Measurements from ENCODE around the gene FOXE3. TPM values are rescaled to one million over a fixed set of nuclear protein-coding genes. Genes with fewer than 3 reads are reported as not detected.

FOXE3 gene
- total RNA-seq, 1 donor from 2014 or later, result 0.35 TPM

- Mint-ChIP-seq H3K27ac (ENCODE audit: unreplicated experiment) (peak overlapping the region; percentile 10), H3K27me3 (ENCODE audit: low read depth) (peaks cover 70% of the 10 kb centered on the region), H3K36me3 (ENCODE audit: low read depth) (peaks cover 11% of the 10 kb centered on the region), H3K4me1 (peaks cover 48% of the 10 kb centered on the region), H3K4me3 (peak overlapping the region; percentile 98), H3K9me3 (no peaks in the 10 kb centered on the region)
- no peak for DNase-seq (ENCODE audit: low read depth, low spot score)
- no peak for TF ChIP-seq CTCF (conservative IDR thresholded peaks at IDR 0.05)
Measured at GRCh38 chr1:47434051-47434842, 18.2 kb downstream of the FOXE3 start.

GRCh38 chr1:47435506-47436303 is 19.6 kb downstream of the FOXE3 start:
- TF ChIP-seq CTCF (conservative IDR thresholded peaks at IDR 0.05), result no peak
- H3K9me3 Mint-ChIP-seq, result no peaks in the 10 kb centered on the region
- no peak overlapping the region for H3K27ac Mint-ChIP-seq (ENCODE audit: unreplicated experiment)
- DNase-seq (ENCODE audit: low read depth, low spot score), result no peak
- peak overlapping the region; percentile 98 for H3K4me3 Mint-ChIP-seq
- peaks cover 67% of the 10 kb centered on the region for H3K27me3 Mint-ChIP-seq (ENCODE audit: low read depth)
- H3K36me3 Mint-ChIP-seq (ENCODE audit: low read depth), result peaks cover 11% of the 10 kb centered on the region
- peaks cover 48% of the 10 kb centered on the region for H3K4me1 Mint-ChIP-seq

- peaks cover 48% of the 10 kb centered on the region for H3K4me1 Mint-ChIP-seq
- H3K27me3 Mint-ChIP-seq (ENCODE audit: low read depth), result peaks cover 59% of the 10 kb centered on the region
- peak; percentile 81 for DNase-seq (ENCODE audit: low read depth, low spot score)
- H3K36me3 Mint-ChIP-seq (ENCODE audit: low read depth), result peaks cover 9% of the 10 kb centered on the region
- peak overlapping the region; percentile 98 for H3K4me3 Mint-ChIP-seq
- TF ChIP-seq CTCF (conservative IDR thresholded peaks at IDR 0.05), result peak; percentile 89
- no peaks in the 10 kb centered on the region for H3K9me3 Mint-ChIP-seq
- H3K27ac Mint-ChIP-seq (ENCODE audit: unreplicated experiment), result peak overlapping the region; percentile 57
Measured at GRCh38 chr1:47436304-47436978, 20.4 kb downstream of the FOXE3 start.

- no peak for TF ChIP-seq CTCF (conservative IDR thresholded peaks at IDR 0.05)
- Mint-ChIP-seq H3K36me3 (ENCODE audit: low read depth) (peaks cover 9% of the 10 kb centered on the region), H3K9me3 (no peaks in the 10 kb centered on the region), H3K27me3 (ENCODE audit: low read depth) (peaks cover 53% of the 10 kb centered on the region), H3K4me1 (peaks cover 44% of the 10 kb centered on the region), H3K4me3 (peak overlapping the region; percentile 98), H3K27ac (ENCODE audit: unreplicated experiment) (peak overlapping the region; percentile 57)
- DNase-seq (ENCODE audit: low read depth, low spot score), result no peak
Measured at GRCh38 chr1:47436979-47437446, 20.9 kb downstream of the FOXE3 start.

- peak; percentile 95 for DNase-seq (ENCODE audit: low read depth, low spot score)
- Mint-ChIP-seq H3K27ac (ENCODE audit: unreplicated experiment) (peak within 1 kb of the TSS; percentile 57), H3K4me3 (peak within 1 kb of the TSS; percentile 98), H3K9me3 (no peaks in the 10 kb centered on the region), H3K4me1 (peaks cover 38% of the 10 kb centered on the region), H3K36me3 (ENCODE audit: low read depth) (peaks cover 5% of the 10 kb centered on the region), H3K27me3 (ENCODE audit: low read depth) (peaks cover 48% of the 10 kb centered on the region)
- peak; percentile 99 for TF ChIP-seq CTCF (conservative IDR thresholded peaks at IDR 0.05)
Measured at GRCh38 chr1:47437447-47438164, 21.5 kb downstream of the FOXE3 start, which contains the start of gene FOXD2. TSS of gene FOXD2 (plus strand) at chr1:47438044. CDS start at chr1:47438136, 92 bp downstream.
